Occipital lobe (tissue), 2 donors: ENCODE results near the gene SHE. TPM values are rescaled to one million over a fixed set of nuclear protein-coding genes. Genes with fewer than 3 reads are reported as not detected.
"Not testable (repeated sequence)": the region's sequence is repeated elsewhere in the genome, so short reads cannot be mapped to it uniquely, and the experiment has no call there.

Experiments
- DNase-seq: peaks from one replicate; lab custom pipeline; 2025; lab: John Stamatoyannopoulos, UW
- total RNA-seq: library from RNA; depleted of rRNA; stranded (reverse); fragments of >200 nt; gene quantifications from one replicate; pipeline ENCODE4 v1.2.3, GENCODE V29; 2014

Gene SHE
- total RNA-seq, 1 donor from 2014 or later: 2.0 TPM

GRCh38 chr1:154514066-154514553 is 11.9 kb upstream of the SHE start:
- no peak for DNase-seq

GRCh38 chr1:154512760-154513159 is 10.5 kb upstream of the SHE start:
- DNase-seq: no peak

GRCh38 chr1:154503898-154504297 is 1.7 kb upstream of the SHE start:
- DNase-seq: no peak

GRCh38 chr1:154502744-154503115 is 518 bp upstream of the SHE start:
- no peak for DNase-seq

- DNase-seq: no peak
Measured at GRCh38 chr1:154501423-154502065, 668 bp downstream of the SHE start.

GRCh38 chr1:154500533-154500932 is 1.7 kb downstream of the SHE start:
- DNase-seq: no peak

GRCh38 chr1:154499446-154499845 is 2.8 kb downstream of the SHE start:
- DNase-seq: no peak

- DNase-seq: no peak
Measured at GRCh38 chr1:154497026-154497806, 5.0 kb downstream of the SHE start.

GRCh38 chr1:154496383-154496782 is 5.8 kb downstream of the SHE start:
- DNase-seq: no peak

- DNase-seq: no peak
Measured at GRCh38 chr1:154495496-154496273, 6.5 kb downstream of the SHE start.

- no peak for DNase-seq
Measured at GRCh38 chr1:154493276-154493675, 8.9 kb downstream of the SHE start.

- DNase-seq: no peak
Measured at GRCh38 chr1:154492115-154492514, 10.1 kb downstream of the SHE start.

GRCh38 chr1:154490317-154490716 is 11.9 kb downstream of the SHE start:
- no peak for DNase-seq

- no peak for DNase-seq
Measured at GRCh38 chr1:154489695-154490274, 12.4 kb downstream of the SHE start.

- DNase-seq: no peak
Measured at GRCh38 chr1:154488922-154489321, 13.3 kb downstream of the SHE start.

GRCh38 chr1:154486756-154487155 is 15.5 kb downstream of the SHE start:
- not testable (repeated sequence) for DNase-seq

- no peak for DNase-seq
Measured at GRCh38 chr1:154485910-154486496, 16.2 kb downstream of the SHE start.

GRCh38 chr1:154485106-154485505 is 17.1 kb downstream of the SHE start:
- no peak for DNase-seq

GRCh38 chr1:154483941-154484803 is 18.0 kb downstream of the SHE start:
- DNase-seq: no peak

GRCh38 chr1:154481053-154481452 is 21.2 kb downstream of the SHE start:
- DNase-seq: no peak
